NT2/D1 (cell line): ENCODE results near the gene EXT2.

ENCODE experiments used
- SUZ12 ChIP-seq: IDR thresholded peaks from 2 replicates; pipeline ENCODE4 v1.6.1; 2011; ENCODE audit not compliant: insufficient read length, insufficient read depth; ENCODE audit errors: extremely low read depth
- YY1 ChIP-seq: IDR thresholded peaks from 2 replicates; pipeline ENCODE4 v1.6.1; 2011; ENCODE audit not compliant: insufficient read length, insufficient read depth
- ZNF274 ChIP-seq: IDR thresholded peaks from 2 replicates; pipeline ENCODE4 v1.6.1; 2011; ENCODE audit warnings: mild to moderate bottlenecking, low read depth, low read length

DNA sequence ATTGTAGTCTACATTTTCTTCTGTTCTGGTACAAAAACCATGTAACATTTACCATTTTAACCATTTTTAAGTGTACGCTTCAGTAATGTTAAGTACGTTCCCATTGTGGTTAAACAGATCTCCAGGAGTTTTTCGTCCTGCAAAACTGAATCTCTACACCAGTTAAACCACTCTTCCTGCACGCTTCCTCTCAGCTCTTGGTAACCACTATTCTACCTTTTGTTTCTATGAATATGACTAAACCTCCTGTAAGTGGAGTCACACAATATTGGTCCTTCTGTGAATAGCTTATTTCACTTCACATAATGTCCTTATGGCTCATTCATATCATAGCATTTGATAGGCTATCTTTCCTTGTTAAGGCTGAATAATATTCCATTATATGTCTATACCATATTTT, 7.1 kb upstream of the EXT2 start:
- no peak for TF ChIP-seq YY1
- TF ChIP-seq ZNF274, result no peak
- no peak for TF ChIP-seq SUZ12
